WTC11 (cell line): ENCODE results near the gene RGS6. TPM values are rescaled to one million over a fixed set of nuclear protein-coding genes. Genes with fewer than 3 reads are reported as not detected.

Experiments
- ATAC-seq: fragments of 200-7000 bp; cut with Tn5 transposase; 2 replicates; pipeline ENCODE4 v1.10.0; 2021; ENCODE audit warnings: mild to moderate bottlenecking, moderate library complexity
- CTCF ChIA-PET: fragments of 300-600 bp; sonication (Branson Sonifier 250); formaldehyde crosslinking; loops from one replicate; lab custom pipeline; 2021; ENCODE audit warnings: antibody characterized with exemption; lab: Charles Lee
- POLR2A ChIA-PET: fragments of 350-600 bp; sonication (Branson Sonifier 250); formaldehyde crosslinking; loops from one replicate; lab custom pipeline; 2021; ENCODE audit warnings: antibody characterized with exemption; lab: Charles Lee
- DNase-seq: peaks from one replicate; pipeline ENCODE4 v3.0.0; 2021; ENCODE audit warnings: low spot score
- H3K27ac Mint-ChIP-seq: 2 replicates; pipeline ENCODE4 v1.8.0; 2021; ENCODE audit warnings: mixed read lengths
- H3K27me3 Mint-ChIP-seq: 2 replicates; pipeline ENCODE4 v1.8.0; 2021; ENCODE audit warnings: low read depth, mild to moderate bottlenecking, moderate library complexity, mixed read lengths
- H3K36me3 Mint-ChIP-seq: 2 replicates; pipeline ENCODE4 v1.8.0; 2021; ENCODE audit warnings: mixed read lengths
- H3K4me1 Mint-ChIP-seq: 2 replicates; pipeline ENCODE4 v1.8.0; 2022; ENCODE audit warnings: mixed read lengths
- H3K4me3 Mint-ChIP-seq: 2 replicates; pipeline ENCODE4 v1.8.0; 2021; ENCODE audit warnings: mild to moderate bottlenecking, moderate library complexity, mixed read lengths
- H3K9me3 Mint-ChIP-seq: 2 replicates; pipeline ENCODE4 v1.8.0; 2021; ENCODE audit warnings: mixed read lengths
- EMX1 ChIP-seq: fragments of 250-450 bp; sonication (Bioruptor Pico); IDR thresholded peaks from 2 replicates; pipeline ENCODE4 v1.8.0; 2021; ENCODE audit warnings: mild to moderate bottlenecking
- ETV6 ChIP-seq: sonication (generic); formaldehyde crosslinking; IDR thresholded peaks from 2 replicates; pipeline ENCODE4 v1.8.1; 2022; ENCODE audit warnings: mild to moderate bottlenecking, missing genetic modification reagents
- GABPB1 ChIP-seq: sonication (generic); formaldehyde crosslinking; IDR thresholded peaks from 2 replicates; pipeline ENCODE4 v1.8.1; 2023; ENCODE audit warnings: mild to moderate bottlenecking, missing genetic modification reagents
- MXD4 ChIP-seq: fragments of 250-450 bp; sonication (Bioruptor Pico); IDR thresholded peaks from 2 replicates; pipeline ENCODE4 v1.8.0; 2021; ENCODE audit warnings: mild to moderate bottlenecking, moderate library complexity, borderline replicate concordance
- RELA ChIP-seq: sonication (generic); formaldehyde crosslinking; IDR thresholded peaks from 2 replicates; pipeline ENCODE4 v1.8.1; 2022; ENCODE audit warnings: missing genetic modification reagents, mild to moderate bottlenecking, borderline replicate concordance
- ZNF219 ChIP-seq: sonication (generic); formaldehyde crosslinking; IDR thresholded peaks from 2 replicates; pipeline ENCODE4 v1.8.0; 2023; ENCODE audit warnings: missing genetic modification reagents, mild to moderate bottlenecking, borderline replicate concordance
- ZNF263 ChIP-seq: sonication (generic); formaldehyde crosslinking; IDR thresholded peaks from 2 replicates; pipeline ENCODE4 v1.8.1; 2022; ENCODE audit warnings: low read depth, mild to moderate bottlenecking, moderate library complexity, missing genetic modification reagents
- ZNF396 ChIP-seq: fragments of 250-450 bp; sonication (Bioruptor Pico); IDR thresholded peaks from 2 replicates; pipeline ENCODE4 v1.8.0; 2021; ENCODE audit warnings: mild to moderate bottlenecking, moderate library complexity, borderline replicate concordance
- ZNF416 ChIP-seq: fragments of 250-450 bp; sonication (Bioruptor Pico); IDR thresholded peaks from 2 replicates; pipeline ENCODE4 v1.9.0; 2021; ENCODE audit warnings: mild to moderate bottlenecking, inconsistent platforms
- total RNA-seq: library from RNA; stranded (reverse); gene quantifications from 3 replicates; pipeline ENCODE4 v1.2.3, GENCODE V29; 2021
- TF ChIP-seq, protein P1 (sequence below): sonication (generic); formaldehyde crosslinking; IDR thresholded peaks from 2 replicates; pipeline ENCODE4 v1.8.1; 2023; ENCODE audit warnings: mild to moderate bottlenecking, moderate library complexity, missing genetic modification reagents
- TF ChIP-seq, protein P2 (sequence below): sonication (generic); formaldehyde crosslinking; IDR thresholded peaks from 2 replicates; pipeline ENCODE4 v1.8.0; 2022; ENCODE audit warnings: missing genetic modification reagents
- TF ChIP-seq, protein P3 (sequence below): sonication (generic); formaldehyde crosslinking; conservative IDR thresholded peaks from 2 replicates; pipeline ENCODE4 v1.8.1; 2023; ENCODE audit warnings: mild to moderate bottlenecking, low read depth, missing genetic modification reagents, moderate library complexity

The RGS6 gene
- total RNA-seq, 1 experiment from 2014 or later = 1.0 TPM

DNA sequence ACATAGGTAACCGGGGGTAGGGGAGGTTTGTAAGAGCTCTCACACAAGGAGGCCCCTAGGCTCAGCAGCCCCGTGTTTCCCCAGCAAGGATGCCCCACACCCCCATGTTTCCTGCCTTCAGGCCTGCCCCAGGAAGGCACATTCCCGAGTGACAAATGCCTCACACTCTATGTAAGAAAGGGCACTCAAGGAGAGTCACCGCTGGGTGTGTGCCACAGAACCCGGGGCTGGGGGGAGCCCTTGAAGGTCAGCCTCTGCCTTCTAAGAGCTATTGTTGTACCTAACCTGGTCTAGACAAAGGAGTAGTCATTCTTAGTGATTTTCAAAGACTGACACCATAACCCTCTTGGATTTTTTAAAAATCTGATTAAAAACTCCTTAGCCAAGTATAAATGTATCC is 628.1 kb downstream of the RGS6 start:
- Mint-ChIP-seq H3K9me3 (no peaks in the 10 kb centered on the region), H3K27me3 (no peaks in the 10 kb centered on the region), H3K36me3 (no peaks in the 10 kb centered on the region), H3K4me1 (peaks cover 18% of the 10 kb centered on the region), H3K27ac (no peak overlapping the region), H3K4me3 (no peak overlapping the region)
- ChIA-PET POLR2A (no interaction called here), CTCF (interaction anchor here (1.3 kb wide), 1 partner anchor 41 kb away, joined by 3 read pairs; no protein-coding TSS in a partner anchor)
- ATAC-seq = no peak
- DNase-seq = no peak
- TF ChIP-seq GABPB1 (CRISPR knock-in tag) (no peak), EMX1 (no peak), RELA (CRISPR knock-in tag) (no peak), ZNF263 (CRISPR knock-in tag) (no peak), ZNF396 (CRISPR knock-in tag) (no peak)
- TF ChIP-seq, protein P1, sequence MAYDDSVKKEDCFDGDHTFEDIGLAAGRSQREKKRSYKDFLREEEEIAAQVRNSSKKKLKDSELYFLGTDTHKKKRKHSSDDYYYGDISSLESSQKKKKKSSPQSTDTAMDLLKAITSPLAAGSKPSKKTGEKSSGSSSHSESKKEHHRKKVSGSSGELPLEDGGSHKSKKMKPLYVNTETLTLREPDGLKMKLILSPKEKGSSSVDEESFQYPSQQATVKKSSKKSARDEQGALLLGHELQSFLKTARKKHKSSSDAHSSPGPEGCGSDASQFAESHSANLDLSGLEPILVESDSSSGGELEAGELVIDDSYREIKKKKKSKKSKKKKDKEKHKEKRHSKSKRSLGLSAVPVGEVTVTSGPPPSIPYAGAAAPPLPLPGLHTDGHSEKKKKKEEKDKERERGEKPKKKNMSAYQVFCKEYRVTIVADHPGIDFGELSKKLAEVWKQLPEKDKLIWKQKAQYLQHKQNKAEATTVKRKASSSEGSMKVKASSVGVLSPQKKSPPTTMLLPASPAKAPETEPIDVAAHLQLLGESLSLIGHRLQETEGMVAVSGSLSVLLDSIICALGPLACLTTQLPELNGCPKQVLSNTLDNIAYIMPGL (CRISPR knock-in tag) = no peak
- TF ChIP-seq, protein P2, sequence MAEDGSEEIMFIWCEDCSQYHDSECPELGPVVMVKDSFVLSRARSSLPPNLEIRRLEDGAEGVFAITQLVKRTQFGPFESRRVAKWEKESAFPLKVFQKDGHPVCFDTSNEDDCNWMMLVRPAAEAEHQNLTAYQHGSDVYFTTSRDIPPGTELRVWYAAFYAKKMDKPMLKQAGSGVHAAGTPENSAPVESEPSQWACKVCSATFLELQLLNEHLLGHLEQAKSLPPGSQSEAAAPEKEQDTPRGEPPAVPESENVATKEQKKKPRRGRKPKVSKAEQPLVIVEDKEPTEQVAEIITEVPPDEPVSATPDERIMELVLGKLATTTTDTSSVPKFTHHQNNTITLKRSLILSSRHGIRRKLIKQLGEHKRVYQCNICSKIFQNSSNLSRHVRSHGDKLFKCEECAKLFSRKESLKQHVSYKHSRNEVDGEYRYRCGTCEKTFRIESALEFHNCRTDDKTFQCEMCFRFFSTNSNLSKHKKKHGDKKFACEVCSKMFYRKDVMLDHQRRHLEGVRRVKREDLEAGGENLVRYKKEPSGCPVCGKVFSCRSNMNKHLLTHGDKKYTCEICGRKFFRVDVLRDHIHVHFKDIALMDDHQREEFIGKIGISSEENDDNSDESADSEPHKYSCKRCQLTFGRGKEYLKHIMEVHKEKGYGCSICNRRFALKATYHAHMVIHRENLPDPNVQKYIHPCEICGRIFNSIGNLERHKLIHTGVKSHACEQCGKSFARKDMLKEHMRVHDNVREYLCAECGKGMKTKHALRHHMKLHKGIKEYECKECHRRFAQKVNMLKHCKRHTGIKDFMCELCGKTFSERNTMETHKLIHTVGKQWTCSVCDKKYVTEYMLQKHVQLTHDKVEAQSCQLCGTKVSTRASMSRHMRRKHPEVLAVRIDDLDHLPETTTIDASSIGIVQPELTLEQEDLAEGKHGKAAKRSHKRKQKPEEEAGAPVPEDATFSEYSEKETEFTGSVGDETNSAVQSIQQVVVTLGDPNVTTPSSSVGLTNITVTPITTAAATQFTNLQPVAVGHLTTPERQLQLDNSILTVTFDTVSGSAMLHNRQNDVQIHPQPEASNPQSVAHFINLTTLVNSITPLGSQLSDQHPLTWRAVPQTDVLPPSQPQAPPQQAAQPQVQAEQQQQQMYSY (CRISPR knock-in tag) = no peak
- TF ChIP-seq, protein P3, sequence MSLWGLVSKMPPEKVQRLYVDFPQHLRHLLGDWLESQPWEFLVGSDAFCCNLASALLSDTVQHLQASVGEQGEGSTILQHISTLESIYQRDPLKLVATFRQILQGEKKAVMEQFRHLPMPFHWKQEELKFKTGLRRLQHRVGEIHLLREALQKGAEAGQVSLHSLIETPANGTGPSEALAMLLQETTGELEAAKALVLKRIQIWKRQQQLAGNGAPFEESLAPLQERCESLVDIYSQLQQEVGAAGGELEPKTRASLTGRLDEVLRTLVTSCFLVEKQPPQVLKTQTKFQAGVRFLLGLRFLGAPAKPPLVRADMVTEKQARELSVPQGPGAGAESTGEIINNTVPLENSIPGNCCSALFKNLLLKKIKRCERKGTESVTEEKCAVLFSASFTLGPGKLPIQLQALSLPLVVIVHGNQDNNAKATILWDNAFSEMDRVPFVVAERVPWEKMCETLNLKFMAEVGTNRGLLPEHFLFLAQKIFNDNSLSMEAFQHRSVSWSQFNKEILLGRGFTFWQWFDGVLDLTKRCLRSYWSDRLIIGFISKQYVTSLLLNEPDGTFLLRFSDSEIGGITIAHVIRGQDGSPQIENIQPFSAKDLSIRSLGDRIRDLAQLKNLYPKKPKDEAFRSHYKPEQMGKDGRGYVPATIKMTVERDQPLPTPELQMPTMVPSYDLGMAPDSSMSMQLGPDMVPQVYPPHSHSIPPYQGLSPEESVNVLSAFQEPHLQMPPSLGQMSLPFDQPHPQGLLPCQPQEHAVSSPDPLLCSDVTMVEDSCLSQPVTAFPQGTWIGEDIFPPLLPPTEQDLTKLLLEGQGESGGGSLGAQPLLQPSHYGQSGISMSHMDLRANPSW (CRISPR knock-in tag) = no peak

DNA sequence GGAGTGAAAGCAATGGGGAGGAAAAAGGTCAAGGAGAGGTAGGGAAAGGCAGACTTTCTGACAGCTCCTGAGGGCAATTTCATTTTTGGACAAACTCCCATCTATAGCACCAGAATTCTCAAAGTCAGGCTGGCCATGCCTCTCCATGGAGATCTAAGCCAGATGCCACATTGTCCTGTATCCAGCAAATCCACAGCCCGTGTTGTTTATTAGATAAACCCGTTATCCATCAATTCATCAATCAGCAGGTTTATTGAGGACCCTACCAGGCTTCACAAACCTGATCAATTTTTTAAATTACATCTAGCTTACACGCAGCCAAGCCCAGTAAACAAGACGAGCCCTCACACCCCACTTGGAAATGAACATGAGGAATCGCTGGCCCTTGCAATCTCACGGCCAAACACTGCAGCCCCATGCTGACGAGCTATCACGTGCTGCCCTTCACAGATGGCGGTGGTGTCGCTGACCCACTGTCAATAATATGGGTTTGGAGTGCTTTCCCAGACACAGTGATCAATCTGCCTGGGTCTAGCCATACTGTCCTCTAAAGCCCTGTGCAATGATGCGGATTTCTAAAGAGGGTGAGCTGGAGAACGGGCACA is 628.8 kb downstream of the RGS6 start:
- H3K4me3 Mint-ChIP-seq = no peak overlapping the region
- no peak for ATAC-seq
- ChIA-PET POLR2A (no interaction called here), CTCF (no interaction called here)
- peaks cover 14% of the 10 kb centered on the region for H3K4me1 Mint-ChIP-seq
- DNase-seq = no peak
- no peaks in the 10 kb centered on the region for H3K27me3 Mint-ChIP-seq
- no peaks in the 10 kb centered on the region for H3K36me3 Mint-ChIP-seq
- TF ChIP-seq ETV6 (CRISPR knock-in tag) (no peak), MXD4 (CRISPR knock-in tag) (no peak), ZNF219 (CRISPR knock-in tag) (no peak), EMX1 (no peak), ZNF416 (CRISPR knock-in tag) (no peak)
- no peaks in the 10 kb centered on the region for H3K9me3 Mint-ChIP-seq
- H3K27ac Mint-ChIP-seq = no peak overlapping the region

GRCh38 chr14:72562300-72562699 is 630.1 kb downstream of the RGS6 start:
- POLR2A ChIA-PET = no interaction called here
- DNase-seq = no peak
- Mint-ChIP-seq H3K27me3 (no peaks in the 10 kb centered on the region), H3K27ac (no peak overlapping the region), H3K4me3 (no peak overlapping the region), H3K9me3 (no peaks in the 10 kb centered on the region), H3K4me1 (peaks cover 14% of the 10 kb centered on the region)
- no peak for TF ChIP-seq GABPB1 (CRISPR knock-in tag)
- TF ChIP-seq, all 79 proteins: peak for 0
- H3K36me3 Mint-ChIP-seq = no peaks in the 10 kb centered on the region
- ATAC-seq = no peak
- CTCF ChIA-PET = no interaction called here
